Activated naive CD8-positive, alpha-beta T cell treated with anti-CD3 and anti-CD28 coated beads, Interleukin-2, amount 10 ng/mL, durations not matched to agents 7 days and 5 days (primary cell): ENCODE results near the gene ISG20L2. TPM values are rescaled to one million over a fixed set of nuclear protein-coding genes. Genes with fewer than 3 reads are reported as not detected.

ENCODE experiments used
- ATAC-seq: fragments of 150-1000 bp; cut with Tn5 transposase; one replicate; pipeline ENCODE4 v1.10.0; 2021; ENCODE audit warnings: low read depth, moderate library complexity
- POLR2A ChIA-PET: fragments of 350-600 bp; sonication (Branson Sonifier 250); formaldehyde crosslinking; loops from one replicate; lab custom pipeline; 2021; ENCODE audit warnings: antibody characterized with exemption; lab: Charles Lee
- DNase-seq: peaks from one replicate; pipeline ENCODE4 v3.0.0; 2021
- H3K27ac Mint-ChIP-seq: one replicate; pipeline ENCODE4 v1.8.0; 2022; ENCODE audit warnings: mild to moderate bottlenecking, mixed read lengths
- H3K27me3 Mint-ChIP-seq: one replicate; pipeline ENCODE4 v1.8.0; 2022; ENCODE audit warnings: mild to moderate bottlenecking, moderate library complexity, mixed read lengths
- H3K36me3 Mint-ChIP-seq: one replicate; pipeline ENCODE4 v1.8.0; 2021; ENCODE audit warnings: mild to moderate bottlenecking, mixed read lengths
- H3K4me1 Mint-ChIP-seq: one replicate; pipeline ENCODE4 v1.8.0; 2021; ENCODE audit warnings: mixed read lengths
- H3K4me3 Mint-ChIP-seq: one replicate; pipeline ENCODE4 v1.8.0; 2022; ENCODE audit warnings: mild to moderate bottlenecking, moderate library complexity, mixed read lengths
- H3K9me3 Mint-ChIP-seq: one replicate; pipeline ENCODE4 v1.8.0; 2021; ENCODE audit warnings: mixed read lengths
- total RNA-seq, 2 experiments: library from RNA; stranded (reverse); gene quantifications; one replicate each; pipeline ENCODE4 v1.2.3, GENCODE V29; 2021

The ISG20L2 gene
- total RNA-seq, 2 experiments from 2014 or later = 44.1 to 47.1 TPM

- POLR2A ChIA-PET = interaction anchor here (0.7 to 6.5 kb wide), 16 partner anchors 14 to 134 kb away, joined by 3 to 82 read pairs (median 6); partner anchors contain the start of genes CRABP2, HDGF, MRPL24 and NTRK1
- ATAC-seq = no peak
- no peaks in the 10 kb centered on the region for H3K27me3 Mint-ChIP-seq
- DNase-seq = no peak
- no peaks in the 10 kb centered on the region for H3K9me3 Mint-ChIP-seq
- H3K36me3 Mint-ChIP-seq = peaks cover 19% of the 10 kb centered on the region
- peak overlapping the region; percentile 99 for H3K27ac Mint-ChIP-seq
- H3K4me1 Mint-ChIP-seq = peaks cover 30% of the 10 kb centered on the region
- H3K4me3 Mint-ChIP-seq = no peak overlapping the region
These were observed 1.9 kb downstream of the ISG20L2 start for GRCh38 chr1:156726549-156727226.

GRCh38 chr1:156725683-156726280 lies 2.8 kb downstream of the ISG20L2 start:
- peaks cover 22% of the 10 kb centered on the region for H3K36me3 Mint-ChIP-seq
- H3K4me1 Mint-ChIP-seq = peaks cover 27% of the 10 kb centered on the region

DNA sequence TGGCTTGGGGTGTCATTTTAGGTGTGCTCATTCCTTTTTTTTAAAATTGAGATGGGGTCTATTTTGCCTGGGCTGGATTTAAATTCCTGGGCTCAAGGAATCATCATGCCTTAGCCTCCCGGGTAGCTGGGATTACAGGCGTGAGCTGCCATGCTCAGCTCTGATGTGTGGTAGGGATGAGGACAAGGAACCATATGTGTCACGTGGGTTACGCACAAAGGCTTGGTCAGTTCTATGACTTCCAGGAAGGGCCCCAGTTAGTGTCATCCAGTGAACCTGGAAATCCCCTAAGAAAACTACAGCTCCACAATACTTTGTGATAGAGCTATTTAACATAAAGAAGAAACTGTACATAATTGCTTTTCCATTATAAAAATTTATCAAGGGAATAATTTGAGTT lies 7.0 kb downstream of the ISG20L2 start:
- POLR2A ChIA-PET = interaction anchor here (0.6 to 1.0 kb wide), 3 partner anchors 8 to 210 kb away, joined by 3 read pairs; no protein-coding TSS in a partner anchor
- ATAC-seq (no peak), DNase-seq (no peak)
- Mint-ChIP-seq H3K4me1 (peaks cover 15% of the 10 kb centered on the region), H3K36me3 (peaks cover 27% of the 10 kb centered on the region), H3K27me3 (no peaks in the 10 kb centered on the region), H3K27ac (no peak overlapping the region), H3K9me3 (no peaks in the 10 kb centered on the region), H3K4me3 (no peak overlapping the region)

More at GRCh38 chr1:156725683-156726280, 2.8 kb downstream of the ISG20L2 start:
- no peaks in the 10 kb centered on the region for H3K9me3 Mint-ChIP-seq
- peak; percentile 89 for DNase-seq
- H3K27ac Mint-ChIP-seq = no peak overlapping the region
- POLR2A ChIA-PET = interaction anchor here (0.8 to 6.5 kb wide), 13 partner anchors 14 to 135 kb away, joined by 3 to 82 read pairs (median 5); partner anchors contain the start of genes CRABP2, HDGF, MRPL24 and NTRK1
- peak; percentile 32 for ATAC-seq
- no peak overlapping the region for H3K4me3 Mint-ChIP-seq
- no peaks in the 10 kb centered on the region for H3K27me3 Mint-ChIP-seq

- Mint-ChIP-seq H3K27ac (no peak overlapping the region), H3K4me3 (no peak overlapping the region), H3K9me3 (no peaks in the 10 kb centered on the region), H3K27me3 (no peaks in the 10 kb centered on the region), H3K4me1 (peaks cover 15% of the 10 kb centered on the region), H3K36me3 (peaks cover 28% of the 10 kb centered on the region)
- DNase-seq (no peak), ATAC-seq (no peak)
- POLR2A ChIA-PET = interaction anchor here (0.6 to 1.0 kb wide), 3 partner anchors 7 to 28 kb away, joined by 3 read pairs; no protein-coding TSS in a partner anchor
These were observed 7.4 kb downstream of the ISG20L2 start for GRCh38 chr1:156721131-156721530.

DNA sequence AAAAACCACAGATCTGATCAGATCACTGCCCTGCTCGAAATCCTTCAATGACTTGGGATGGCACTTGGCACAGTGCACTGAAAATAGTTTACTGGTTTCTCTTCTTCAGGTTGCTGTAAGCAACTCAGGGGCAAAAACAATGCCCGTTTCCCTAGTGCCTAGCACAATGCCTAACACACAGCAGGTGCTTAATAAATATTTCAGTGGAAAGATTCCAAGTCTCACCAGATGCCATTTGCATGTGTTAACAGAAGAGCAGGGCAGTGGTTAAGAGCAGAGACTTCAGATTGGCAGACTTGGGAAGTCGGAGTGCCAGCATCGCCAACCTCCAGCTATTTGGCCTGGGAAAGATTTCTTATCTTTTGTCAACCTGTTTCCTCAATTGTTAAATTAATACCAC lies 11.2 kb downstream of the ISG20L2 start:
- POLR2A ChIA-PET = interaction anchor here (0.7 kb wide), 1 partner anchor 27 kb away, joined by 4 read pairs; no protein-coding TSS in a partner anchor
- no peaks in the 10 kb centered on the region for H3K27me3 Mint-ChIP-seq
- H3K4me3 Mint-ChIP-seq = no peak overlapping the region
- no peaks in the 10 kb centered on the region for H3K9me3 Mint-ChIP-seq
- peaks cover 17% of the 10 kb centered on the region for H3K36me3 Mint-ChIP-seq
- H3K27ac Mint-ChIP-seq = no peak overlapping the region
- no peak for DNase-seq
- peaks cover 3% of the 10 kb centered on the region for H3K4me1 Mint-ChIP-seq
- no peak for ATAC-seq

GRCh38 chr1:156714830-156715229 lies 13.7 kb downstream of the ISG20L2 start:
- H3K9me3 Mint-ChIP-seq = no peaks in the 10 kb centered on the region
- no peak overlapping the region for H3K27ac Mint-ChIP-seq
- no peak for ATAC-seq
- H3K36me3 Mint-ChIP-seq = peaks cover 12% of the 10 kb centered on the region
- peaks cover 3% of the 10 kb centered on the region for H3K4me1 Mint-ChIP-seq
- H3K27me3 Mint-ChIP-seq = no peaks in the 10 kb centered on the region
- DNase-seq = no peak
- H3K4me3 Mint-ChIP-seq = no peak overlapping the region
- POLR2A ChIA-PET = no interaction called here

DNA sequence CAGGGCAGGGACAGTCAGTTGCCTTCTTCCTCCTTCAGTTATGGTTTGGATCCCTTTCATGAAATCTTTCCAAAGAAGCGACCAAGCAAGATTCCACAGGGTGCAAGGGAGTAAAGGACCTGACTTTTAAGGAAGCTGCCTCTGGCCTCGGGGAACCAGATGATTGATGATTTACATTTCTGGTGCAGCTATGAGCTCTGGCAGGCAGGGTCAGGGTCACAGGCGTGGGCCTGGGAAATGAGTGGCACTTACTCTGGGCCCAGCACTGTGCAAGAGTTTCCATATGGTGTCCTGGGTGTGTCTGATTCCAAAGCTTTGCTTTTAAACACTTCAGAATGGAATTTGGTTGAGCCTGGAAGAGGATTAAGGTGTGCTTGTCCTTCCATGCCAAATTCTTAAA lies 15.9 kb downstream of the ISG20L2 start:
- DNase-seq = no peak
- POLR2A ChIA-PET = no interaction called here
- Mint-ChIP-seq H3K27me3 (no peaks in the 10 kb centered on the region), H3K4me1 (peaks cover 3% of the 10 kb centered on the region), H3K36me3 (peaks cover 10% of the 10 kb centered on the region), H3K4me3 (no peak overlapping the region), H3K9me3 (no peaks in the 10 kb centered on the region), H3K27ac (no peak overlapping the region)
- no peak for ATAC-seq

GRCh38 chr1:156711011-156711817 lies 17.4 kb downstream of the ISG20L2 start:
- DNase-seq = no peak
- POLR2A ChIA-PET = interaction anchor here (1.3 kb wide), 1 partner anchor 15 kb away, joined by 4 read pairs; no protein-coding TSS in a partner anchor
- no peak for ATAC-seq
- H3K27me3 Mint-ChIP-seq = peaks cover 7% of the 10 kb centered on the region
- no peak overlapping the region for H3K27ac Mint-ChIP-seq
- H3K4me1 Mint-ChIP-seq = peaks cover 7% of the 10 kb centered on the region
- peaks cover 7% of the 10 kb centered on the region for H3K36me3 Mint-ChIP-seq
- no peaks in the 10 kb centered on the region for H3K9me3 Mint-ChIP-seq
- H3K4me3 Mint-ChIP-seq = no peak overlapping the region

- ATAC-seq (no peak), DNase-seq (no peak)
- H3K27ac Mint-ChIP-seq = peak overlapping the region; percentile 4
- peaks cover 19% of the 10 kb centered on the region for H3K27me3 Mint-ChIP-seq
- no peaks in the 10 kb centered on the region for H3K9me3 Mint-ChIP-seq
- H3K4me3 Mint-ChIP-seq = no peak overlapping the region
- peaks cover 2% of the 10 kb centered on the region for H3K36me3 Mint-ChIP-seq
- POLR2A ChIA-PET = no interaction called here
- H3K4me1 Mint-ChIP-seq = peaks cover 17% of the 10 kb centered on the region
These were observed 18.6 kb downstream of the ISG20L2 start for GRCh38 chr1:156709757-156710489.

- ATAC-seq (no peak), DNase-seq (no peak)
- Mint-ChIP-seq H3K27ac (peak overlapping the region; percentile 4), H3K27me3 (peaks cover 26% of the 10 kb centered on the region), H3K4me1 (peaks cover 17% of the 10 kb centered on the region), H3K4me3 (no peak overlapping the region), H3K9me3 (no peaks in the 10 kb centered on the region), H3K36me3 (no peaks in the 10 kb centered on the region)
- POLR2A ChIA-PET = no interaction called here
These were observed 19.5 kb downstream of the ISG20L2 start for GRCh38 chr1:156709031-156709430.

DNA sequence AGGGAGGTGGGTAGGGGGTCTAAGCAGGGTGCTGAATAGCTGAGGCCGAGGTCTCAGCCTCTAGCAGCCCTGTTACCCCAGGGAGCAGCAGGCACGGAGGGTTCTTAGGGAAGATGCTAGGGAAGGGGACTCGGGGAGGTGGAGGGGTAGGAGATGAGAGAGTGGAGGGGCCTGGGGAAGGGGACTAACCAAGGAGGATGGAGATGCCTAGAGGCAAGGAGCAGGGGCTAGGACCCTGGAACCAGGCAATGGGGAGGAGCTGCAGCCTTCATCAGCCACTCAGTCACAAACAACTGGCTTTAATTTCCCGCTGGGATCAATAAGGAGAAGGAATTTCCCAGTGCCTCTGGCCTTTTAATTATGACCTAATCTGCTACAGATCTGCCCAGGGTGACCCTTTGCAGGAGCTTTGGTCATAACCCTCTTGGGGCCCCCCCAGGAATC lies 20.3 kb downstream of the ISG20L2 start:
- POLR2A ChIA-PET = interaction anchor here (1.9 kb wide), 1 partner anchor 19 kb away, joined by 6 read pairs; no protein-coding TSS in a partner anchor
- H3K27ac Mint-ChIP-seq = no peak overlapping the region
- no peak for DNase-seq
- H3K27me3 Mint-ChIP-seq = peaks cover 33% of the 10 kb centered on the region
- ATAC-seq = no peak
- no peaks in the 10 kb centered on the region for H3K36me3 Mint-ChIP-seq
- no peak overlapping the region for H3K4me3 Mint-ChIP-seq
- no peaks in the 10 kb centered on the region for H3K9me3 Mint-ChIP-seq
- H3K4me1 Mint-ChIP-seq = peaks cover 17% of the 10 kb centered on the region

DNA sequence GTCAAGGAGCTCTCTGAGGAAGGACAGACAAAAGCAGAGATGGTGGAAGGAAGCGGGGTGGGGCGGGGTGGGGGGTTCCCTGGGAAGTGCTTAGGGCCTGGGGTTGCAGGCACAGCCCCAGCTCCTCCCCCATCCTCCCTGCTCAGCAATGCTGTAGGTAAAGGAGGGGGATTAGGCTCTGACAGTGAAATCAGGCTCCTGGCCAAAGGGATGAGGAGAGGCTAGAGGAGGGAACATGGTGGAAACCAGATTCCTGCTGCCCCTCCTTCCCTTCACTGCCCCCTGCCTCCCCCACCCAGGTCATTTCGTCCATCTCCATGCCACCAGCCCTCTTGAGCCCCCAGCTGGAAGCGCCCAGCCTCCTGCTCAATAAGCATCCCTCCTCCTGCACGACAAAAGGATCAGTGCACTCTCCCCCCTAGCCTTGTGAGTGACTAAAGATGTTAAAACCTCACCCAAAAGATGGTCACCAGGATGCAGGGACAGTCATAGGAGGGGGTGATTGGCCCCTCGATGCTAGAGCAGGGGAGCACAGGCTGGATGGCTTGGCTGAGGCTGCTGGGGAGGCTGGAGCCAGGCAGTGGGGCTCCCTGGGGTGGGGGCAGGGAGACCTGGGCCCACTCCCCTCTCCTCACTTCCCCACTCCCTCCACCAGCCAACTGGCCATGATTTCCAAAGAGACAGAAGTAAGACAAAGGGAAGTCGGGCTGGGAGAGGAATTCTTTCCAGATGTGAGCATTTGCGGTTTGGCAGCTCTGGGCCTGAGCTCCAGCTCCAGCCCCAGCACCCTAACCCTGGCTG lies 20.9 kb downstream of the ISG20L2 start:
- Mint-ChIP-seq H3K4me1 (peaks cover 17% of the 10 kb centered on the region), H3K4me3 (peak overlapping the region; percentile 15), H3K27me3 (peaks cover 39% of the 10 kb centered on the region), H3K27ac (no peak overlapping the region), H3K9me3 (no peaks in the 10 kb centered on the region), H3K36me3 (no peaks in the 10 kb centered on the region)
- POLR2A ChIA-PET = interaction anchor here (0.9 to 1.9 kb wide), 2 partner anchors 13 to 18 kb away, joined by 3 to 6 read pairs; no protein-coding TSS in a partner anchor
- ATAC-seq (no peak), DNase-seq (no peak)
